Spleen (tissue), 11 donors: Measurements from ENCODE around the gene NFIA. TPM values are rescaled to one million over a fixed set of nuclear protein-coding genes. Genes with fewer than 3 reads are reported as not detected.

ENCODE experiments used
- DNase-seq: peaks from one replicate; pipeline ENCODE4 v3.0.0-alpha.2; 2020
- H3K27ac ChIP-seq, 8 donors: fragments of 200-600 bp; sonication (generic) in 7 of 8; 1 replicate in 4 of 8; 2 replicates in 4 of 8; pipeline versions ENCODE4 v1.5.0 to v1.8.0; 2016 to 2021; ENCODE audit warnings: inconsistent platforms in 4 of 8, mild to moderate bottlenecking in 4 of 8, moderate library complexity in 1 of 8
- H3K27me3 ChIP-seq, 7 donors: fragments of 200-600 bp; sonication (generic) in 6 of 7; replicated peaks in 1 of 7; 1 replicate in 4 of 7; 2 replicates in 3 of 7; pipeline versions ENCODE4 v1.5.0 to v1.8.0; 2016 to 2021; ENCODE audit warnings: inconsistent platforms in 3 of 7, mild to moderate bottlenecking in 1 of 7
- H3K36me3 ChIP-seq, 6 donors: fragments of 200-600 bp; sonication (generic) in 5 of 6; 1 replicate in 4 of 6; 2 replicates in 2 of 6; pipeline versions ENCODE4 v1.5.0 to v1.8.0; 2016 to 2021; ENCODE audit warnings: inconsistent platforms in 2 of 6
- H3K4me1 ChIP-seq, 6 donors: fragments of 200-600 bp; sonication (generic) in 5 of 6; 1 replicate in 3 of 6; 2 replicates in 3 of 6; pipeline versions ENCODE4 v1.5.0 to v1.8.0; 2016 to 2021; ENCODE audit warnings: inconsistent platforms in 3 of 6
- H3K4me3 ChIP-seq, 8 donors: fragments of 200-600 bp; sonication (generic) in 7 of 8; 1 replicate in 4 of 8; 2 replicates in 4 of 8; pipeline versions ENCODE4 v1.5.0 to v1.8.0; 2016 to 2021; ENCODE audit warnings: inconsistent platforms in 4 of 8, mild to moderate bottlenecking in 4 of 8, moderate library complexity in 2 of 8
- H3K9me3 ChIP-seq, 8 donors: fragments of 200-600 bp; sonication (generic) in 7 of 8; 1 replicate in 4 of 8; 2 replicates in 4 of 8; pipeline versions ENCODE4 v1.5.0 to v1.8.0; 2016 to 2021; ENCODE audit warnings: inconsistent platforms in 4 of 8
- POLR2A ChIP-seq, 3 donors: fragments of 450-650 bp; IDR thresholded peaks; one replicate each; pipeline ENCODE4 v1.5.1; 2017; ENCODE audit warnings: antibody characterized with exemption in 3 of 3, mild to moderate bottlenecking in 1 of 3
- POLR2AphosphoS5 ChIP-seq, 3 donors: sonication (generic); formaldehyde crosslinking; IDR thresholded peaks; one replicate each; pipeline ENCODE4 v1.5.1; 2017; ENCODE audit warnings: antibody characterized with exemption in 3 of 3
- WGBS, 5 donors: extraction: QIAGEN DNeasy Blood & Tissue Kit in 3 of 5; methylation state at CpG; one replicate each; pipeline versions ENCODE4 v1.1.5 to v1.1.7; 2013 to 2018; 5-methylcytosine and 5-hydroxymethylcytosine counted together
- intact Hi-C: fragments of 100-400 bp; cut with DNase I; formaldehyde crosslinking; loops from one replicate; pipeline ENCODE4 v1.15.0; 2023; ENCODE audit warnings: low total_unique reads
- polyA plus RNA-seq, 3 donors: library from polyadenylated mRNA; stranded (reverse); fragments of 200-250 nt; gene quantifications; one replicate each; pipeline ENCODE4 v1.2.1, GENCODE V29; 2013
- total RNA-seq, 7 donors: library from RNA; depleted of rRNA in 3 of 7; stranded (reverse); fragments of >200 nt in 3 of 7; fragmentation: NEBNext Ultra II Directional in 4 of 7; extraction: Animal tissue kit (Norgen Biotek cat#: 25700) in 4 of 7; gene quantifications; one replicate each; pipeline versions ENCODE4 v1.1.0 to v1.2.1, GENCODE V29; 2016 to 2021
- TF ChIP-seq, protein P1 (sequence below), 11 experiments: fragments of 200-600 bp in 7 of 11; fragments of 450-650 bp in 4 of 11; sonication (generic) in 4 of 11; IDR thresholded peaks in 8 of 11; conservative IDR thresholded peaks in 3 of 11; 1 replicate in 7 of 11; 2 replicates in 4 of 11; pipeline versions ENCODE4 v1.4.0 to v1.8.0; 2016 to 2021; ENCODE audit warnings: antibody characterized with exemption in 11 of 11, inconsistent platforms in 4 of 11, mild to moderate bottlenecking in 1 of 11
- donor health status: healthy with polysubstance abuse.
- donor health status: DM: no; HTN: no; CAD: no; lungs with moderate emphysema.
- donor health status: DM: no; HTN: no; CAD: no.
- donor health status: Bipolar disorder and iron deficiency.
- donor health status: healthy.
- donor health status: DM: no; HTN: no; CAD: no.
- donor health status: DM: yes; HTN: yes; CAD: no.

NFIA gene
- total and polyA plus RNA-seq, 10 donors: 3.1 to 76.8 (median 35.5) TPM

DNA sequence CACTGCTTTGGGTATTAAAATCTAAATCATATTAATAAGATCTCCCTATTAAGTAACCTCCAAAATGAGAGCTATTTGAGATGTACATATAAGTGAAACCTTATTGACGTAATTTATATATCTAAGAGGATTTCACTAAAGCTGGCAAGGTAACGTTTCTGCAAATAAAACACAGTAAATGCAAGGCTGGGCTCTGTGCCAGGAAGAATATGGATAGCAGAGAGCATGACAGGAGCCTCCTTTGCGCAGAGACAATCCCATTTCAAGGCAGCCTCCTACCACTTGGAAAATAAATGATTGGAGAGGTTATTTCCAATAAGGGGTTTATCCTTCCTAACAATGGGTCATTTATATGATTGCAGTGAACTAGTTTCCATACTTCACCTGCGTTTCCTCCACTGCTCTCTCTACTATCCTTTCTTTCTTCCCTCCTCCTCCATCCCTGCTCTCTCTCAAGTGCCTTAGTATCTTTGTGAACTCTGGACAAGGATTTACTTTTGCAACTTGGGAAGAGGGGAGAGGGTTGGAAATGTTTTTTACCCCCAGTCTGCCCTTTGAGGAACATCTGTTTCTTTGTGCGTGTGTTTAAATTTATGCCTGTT, 3.0 kb upstream of the NFIA start:
- H3K36me3 ChIP-seq: no peaks in the 10 kb centered on the region
- peaks cover 25 to 75% (median 48%) of the 10 kb centered on the region in 6 donors for H3K4me1 ChIP-seq
- peak overlapping the region; percentile 10 to 92 (median 90) for H3K27ac ChIP-seq
- TF ChIP-seq POLR2A (IDR thresholded peaks at IDR 0.05) (no peak), POLR2AphosphoS5 (IDR thresholded peaks at IDR 0.05) (no peak)
- TF ChIP-seq, protein P1, sequence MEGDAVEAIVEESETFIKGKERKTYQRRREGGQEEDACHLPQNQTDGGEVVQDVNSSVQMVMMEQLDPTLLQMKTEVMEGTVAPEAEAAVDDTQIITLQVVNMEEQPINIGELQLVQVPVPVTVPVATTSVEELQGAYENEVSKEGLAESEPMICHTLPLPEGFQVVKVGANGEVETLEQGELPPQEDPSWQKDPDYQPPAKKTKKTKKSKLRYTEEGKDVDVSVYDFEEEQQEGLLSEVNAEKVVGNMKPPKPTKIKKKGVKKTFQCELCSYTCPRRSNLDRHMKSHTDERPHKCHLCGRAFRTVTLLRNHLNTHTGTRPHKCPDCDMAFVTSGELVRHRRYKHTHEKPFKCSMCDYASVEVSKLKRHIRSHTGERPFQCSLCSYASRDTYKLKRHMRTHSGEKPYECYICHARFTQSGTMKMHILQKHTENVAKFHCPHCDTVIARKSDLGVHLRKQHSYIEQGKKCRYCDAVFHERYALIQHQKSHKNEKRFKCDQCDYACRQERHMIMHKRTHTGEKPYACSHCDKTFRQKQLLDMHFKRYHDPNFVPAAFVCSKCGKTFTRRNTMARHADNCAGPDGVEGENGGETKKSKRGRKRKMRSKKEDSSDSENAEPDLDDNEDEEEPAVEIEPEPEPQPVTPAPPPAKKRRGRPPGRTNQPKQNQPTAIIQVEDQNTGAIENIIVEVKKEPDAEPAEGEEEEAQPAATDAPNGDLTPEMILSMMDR (IDR thresholded peaks at IDR 0.05 in 8 of 11, conservative IDR thresholded peaks at IDR 0.05 in 3 of 11): no peak
- intact Hi-C loops: no loop called here
- no peaks in the 10 kb centered on the region for H3K9me3 ChIP-seq
- peaks cover 0 to 50% (median 22%) of the 10 kb centered on the region in 7 donors for H3K27me3 ChIP-seq
- H3K4me3 ChIP-seq: peak overlapping the region in 2 of 8 donors; percentile 76 to 83
- no peak for DNase-seq
- 54 to 64% (median 59%) methylated on average over 5 of the region's 5 CpGs for WGBS, 5 donors

DNA sequence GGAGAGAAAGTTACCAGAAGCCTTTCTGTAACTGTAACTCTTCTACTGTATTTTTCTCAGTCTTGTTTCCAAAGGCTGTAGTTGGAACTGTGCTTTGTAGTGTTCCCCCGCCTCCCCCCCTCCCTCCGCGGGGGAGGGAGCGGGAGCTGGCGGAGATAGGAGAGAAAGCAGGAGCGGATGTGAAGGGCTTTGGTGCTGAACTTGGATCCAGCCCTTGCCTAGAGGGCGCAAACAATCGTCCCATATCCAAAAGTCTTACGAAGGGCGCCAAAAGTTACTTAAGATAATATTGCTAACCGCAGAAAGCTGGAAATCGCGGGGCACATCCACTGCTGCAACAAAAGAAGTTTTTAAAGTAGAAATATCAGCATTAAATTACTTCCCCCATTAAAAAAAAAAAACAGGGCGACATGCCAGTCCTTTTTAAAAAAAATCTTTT, 2.4 kb upstream of the NFIA start:
- WGBS, 5 donors: 2 to 6% (median 4%) methylated on average over 14 of the region's 14 CpGs
- DNase-seq: peak; percentile 80
- intact Hi-C loops: no loop called here
- Histone ChIP-seq H3K9me3 (no peaks in the 10 kb centered on the region), H3K27ac (peak overlapping the region; percentile 10 to 92 (median 90)), H3K27me3 (peaks cover 0 to 54% (median 22%) of the 10 kb centered on the region in 7 donors), H3K4me1 (peaks cover 25 to 80% (median 51%) of the 10 kb centered on the region in 6 donors), H3K4me3 (peak overlapping the region in 3 of 8 donors; percentile 3 to 83 (median 76)), H3K36me3 (no peaks in the 10 kb centered on the region)
- peak in 2 of 3 donors; percentile 74 to 83 for TF ChIP-seq POLR2AphosphoS5 (IDR thresholded peaks at IDR 0.05)
- TF ChIP-seq, protein P1 (IDR thresholded peaks at IDR 0.05 in 8 of 11, conservative IDR thresholded peaks at IDR 0.05 in 3 of 11): peak in 4 of 11 experiments; percentile 5 to 21 (median 18)
- no peak for TF ChIP-seq POLR2A (IDR thresholded peaks at IDR 0.05)

DNA sequence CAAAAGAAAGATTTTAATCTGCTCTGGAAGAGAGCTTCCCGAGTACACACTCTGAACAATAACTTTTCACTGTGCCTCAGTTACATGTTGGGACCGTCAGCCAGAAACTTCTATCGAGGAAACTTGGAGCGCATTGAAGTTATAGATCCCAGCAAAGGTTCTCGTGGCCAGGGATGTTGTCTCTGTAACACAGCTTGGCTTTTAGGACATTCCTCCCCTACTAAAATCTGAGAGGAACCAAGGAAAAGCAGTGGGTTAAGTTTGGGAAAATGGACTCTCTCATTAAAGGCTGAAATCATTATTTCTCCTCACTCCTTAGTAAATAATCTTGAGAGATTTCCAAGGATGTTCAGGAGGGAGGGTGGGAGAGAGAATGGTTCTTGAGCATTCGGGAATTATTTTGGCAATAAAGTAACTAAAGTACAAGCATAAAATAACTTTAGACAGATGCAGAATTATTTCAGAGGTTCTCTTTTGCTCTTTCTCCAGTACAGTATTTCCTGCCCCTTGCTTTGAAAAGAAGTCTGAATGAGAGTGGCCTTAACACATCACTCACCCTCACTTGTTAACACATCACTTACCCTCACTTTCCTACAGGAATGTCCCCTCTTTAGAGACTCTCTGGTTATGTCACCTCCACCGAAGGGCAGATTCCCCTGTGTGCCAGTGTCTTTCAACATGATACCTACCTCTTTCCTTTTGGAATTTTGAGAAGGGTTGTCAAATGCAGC, 1.8 kb upstream of the NFIA start:
- peak overlapping the region in 5 of 8 donors; percentile 3 to 83 (median 74) for H3K4me3 ChIP-seq
- TF ChIP-seq, protein P1 (IDR thresholded peaks at IDR 0.05 in 8 of 11, conservative IDR thresholded peaks at IDR 0.05 in 3 of 11): no peak
- TF ChIP-seq POLR2AphosphoS5 (IDR thresholded peaks at IDR 0.05) (no peak), POLR2A (IDR thresholded peaks at IDR 0.05) (no peak)
- 34 to 54% (median 46%) methylated on average over 7 of the region's 7 CpGs for WGBS, 5 donors

More for the DNA sequence above, 1.8 kb upstream of the NFIA start:
- intact Hi-C loops: no loop called here
- no peak for DNase-seq
- Histone ChIP-seq H3K4me1 (peaks cover 25 to 87% (median 54%) of the 10 kb centered on the region in 6 donors), H3K27ac (peak overlapping the region; percentile 61 to 92 (median 90)), H3K27me3 (peaks cover 0 to 54% (median 22%) of the 10 kb centered on the region in 7 donors), H3K36me3 (no peaks in the 10 kb centered on the region), H3K9me3 (no peaks in the 10 kb centered on the region)
